Measurements from ENCODE around the gene EPB41L4A. TPM values are rescaled to one million over a fixed set of nuclear protein-coding genes. Genes with fewer than 3 reads are reported as not detected.

Gene EPB41L4A
- total and polyA plus RNA-seq, 12 donors, result 4.2 to 26.3 (median 9.5) TPM

DNA sequence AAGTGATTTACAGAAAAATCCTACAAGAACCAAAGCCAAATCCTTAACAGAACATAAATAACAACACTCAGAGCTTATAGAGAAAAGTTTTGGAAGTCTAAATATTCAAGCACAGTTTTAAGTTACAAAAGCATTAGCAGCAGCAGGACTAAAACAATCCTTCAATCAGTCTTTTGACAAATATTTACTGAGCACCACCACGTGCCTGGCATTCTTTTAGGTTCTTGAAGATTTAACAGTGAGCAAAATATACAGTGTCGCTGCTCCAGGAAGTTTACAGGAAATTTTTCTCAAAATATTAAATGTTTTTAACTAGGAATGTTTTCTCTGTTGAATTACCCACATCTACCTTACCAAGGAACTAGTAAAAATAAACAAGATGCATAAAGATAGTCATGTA is 11.4 kb downstream of the EPB41L4A start:
- 48 to 64% (median 53%) methylated on average over 2 of the region's 2 CpGs for WGBS, 4 donors
- Histone ChIP-seq H3K27me3 (no peaks in the 10 kb centered on the region), H3K9me3 (replicated peaks in 1 of 3) (no peaks in the 10 kb centered on the region), H3K36me3 (replicated peaks in 1 of 2) (no peaks in the 10 kb centered on the region), H3K4me3 (no peak overlapping the region), H3K4me1 (replicated peaks in 1 of 2) (peaks cover 4 to 9% of the 10 kb centered on the region in 2 donors), H3K27ac (no peak overlapping the region)
- no peak for DNase-seq
- TF ChIP-seq, protein P1, sequence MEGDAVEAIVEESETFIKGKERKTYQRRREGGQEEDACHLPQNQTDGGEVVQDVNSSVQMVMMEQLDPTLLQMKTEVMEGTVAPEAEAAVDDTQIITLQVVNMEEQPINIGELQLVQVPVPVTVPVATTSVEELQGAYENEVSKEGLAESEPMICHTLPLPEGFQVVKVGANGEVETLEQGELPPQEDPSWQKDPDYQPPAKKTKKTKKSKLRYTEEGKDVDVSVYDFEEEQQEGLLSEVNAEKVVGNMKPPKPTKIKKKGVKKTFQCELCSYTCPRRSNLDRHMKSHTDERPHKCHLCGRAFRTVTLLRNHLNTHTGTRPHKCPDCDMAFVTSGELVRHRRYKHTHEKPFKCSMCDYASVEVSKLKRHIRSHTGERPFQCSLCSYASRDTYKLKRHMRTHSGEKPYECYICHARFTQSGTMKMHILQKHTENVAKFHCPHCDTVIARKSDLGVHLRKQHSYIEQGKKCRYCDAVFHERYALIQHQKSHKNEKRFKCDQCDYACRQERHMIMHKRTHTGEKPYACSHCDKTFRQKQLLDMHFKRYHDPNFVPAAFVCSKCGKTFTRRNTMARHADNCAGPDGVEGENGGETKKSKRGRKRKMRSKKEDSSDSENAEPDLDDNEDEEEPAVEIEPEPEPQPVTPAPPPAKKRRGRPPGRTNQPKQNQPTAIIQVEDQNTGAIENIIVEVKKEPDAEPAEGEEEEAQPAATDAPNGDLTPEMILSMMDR (IDR thresholded peaks at IDR 0.05), result no peak
- no peak for TF ChIP-seq POLR2A (IDR thresholded peaks at IDR 0.05)
- intact Hi-C loops (cut with DNase I), result no loop called here

DNA sequence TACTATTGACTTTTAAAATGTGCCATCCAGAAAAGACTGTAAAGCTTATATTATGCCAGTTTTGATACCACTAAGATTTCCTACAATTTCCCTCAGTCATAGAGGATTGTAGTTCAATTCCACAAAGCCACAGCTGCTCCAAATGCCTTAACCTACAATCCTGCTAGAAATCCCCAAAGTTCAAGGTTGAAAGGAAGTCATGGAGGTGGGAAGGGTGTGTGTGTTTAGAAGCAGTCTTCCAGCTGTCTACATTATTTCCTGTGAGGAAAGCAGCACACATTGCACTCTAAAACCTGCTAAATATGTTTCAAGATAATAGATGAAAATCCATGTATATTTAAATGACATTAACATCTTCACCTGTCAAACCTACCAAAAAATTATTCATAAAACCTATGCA is 11.8 kb downstream of the EPB41L4A start:
- no peaks in the 10 kb centered on the region for H3K36me3 ChIP-seq (replicated peaks in 1 of 2)
- H3K4me3 ChIP-seq, result no peak overlapping the region
- DNase-seq, result no peak
- intact Hi-C loops (cut with DNase I), result no loop called here
- H3K9me3 ChIP-seq (replicated peaks in 1 of 3), result no peaks in the 10 kb centered on the region
- TF ChIP-seq POLR2A (IDR thresholded peaks at IDR 0.05), result no peak
- TF ChIP-seq, protein P1 (IDR thresholded peaks at IDR 0.05), result no peak
- H3K27ac ChIP-seq, result no peak overlapping the region
- H3K4me1 ChIP-seq (replicated peaks in 1 of 2), result peaks cover 4 to 9% of the 10 kb centered on the region in 2 donors
- H3K27me3 ChIP-seq, result no peaks in the 10 kb centered on the region

DNA sequence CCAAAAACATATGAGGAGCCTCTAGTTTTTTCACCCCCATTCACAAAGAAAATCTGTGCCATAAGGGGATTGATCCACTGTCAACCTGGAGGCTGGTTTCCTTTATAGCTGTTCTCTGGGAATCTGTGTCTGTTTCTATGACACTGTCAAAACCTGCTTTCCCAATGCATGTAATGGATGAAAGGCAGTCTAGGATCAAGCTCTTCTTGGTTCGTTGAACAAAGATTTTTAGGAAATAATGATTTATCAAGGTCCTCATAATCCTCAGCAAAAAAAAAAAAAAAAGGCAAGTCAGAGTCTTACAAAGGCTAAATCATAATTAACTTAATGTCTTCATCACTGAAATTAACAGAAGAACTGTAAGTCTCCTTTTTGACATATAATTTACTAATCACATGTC is 16.0 kb downstream of the EPB41L4A start:
- intact Hi-C loops (cut with DNase I), result no loop called here
- Histone ChIP-seq H3K27ac (no peak overlapping the region), H3K36me3 (replicated peaks in 1 of 2) (no peaks in the 10 kb centered on the region), H3K27me3 (no peaks in the 10 kb centered on the region), H3K9me3 (replicated peaks in 1 of 3) (no peaks in the 10 kb centered on the region), H3K4me1 (replicated peaks in 1 of 2) (peaks cover 4 to 9% of the 10 kb centered on the region in 2 donors), H3K4me3 (no peak overlapping the region)
- no peak for DNase-seq
- WGBS, 4 donors, result 45 to 63% (median 55%) methylated on average over 1 of the region's 1 CpG
- TF ChIP-seq, protein P1 (IDR thresholded peaks at IDR 0.05), result no peak
- no peak for TF ChIP-seq POLR2A (IDR thresholded peaks at IDR 0.05)

DNA sequence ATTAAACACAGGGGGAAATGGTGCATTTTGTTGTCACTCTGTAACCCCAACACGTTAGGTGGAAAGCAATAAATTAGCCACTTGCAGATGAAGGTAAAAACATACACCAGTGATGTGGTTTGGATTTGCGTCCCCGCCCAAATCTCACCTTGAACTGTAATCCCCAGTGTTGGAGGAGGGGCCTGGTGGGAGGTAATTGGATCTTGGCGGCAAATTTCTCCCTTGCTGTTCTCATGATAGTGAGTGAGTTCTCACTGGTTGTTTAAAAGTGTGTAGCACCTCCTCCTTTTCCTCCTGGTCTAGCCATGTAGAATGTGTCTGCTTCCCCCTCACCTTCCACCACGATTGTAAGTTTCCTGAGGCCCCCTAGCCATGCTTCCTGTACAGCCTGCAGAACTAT is 17.2 kb downstream of the EPB41L4A start:
- intact Hi-C loops (cut with DNase I), result no loop called here
- Histone ChIP-seq H3K4me1 (replicated peaks in 1 of 2) (peaks cover 0 to under 1% of the 10 kb centered on the region in 2 donors), H3K27me3 (no peaks in the 10 kb centered on the region), H3K36me3 (replicated peaks in 1 of 2) (no peaks in the 10 kb centered on the region), H3K9me3 (replicated peaks in 1 of 3) (no peaks in the 10 kb centered on the region), H3K27ac (no peak overlapping the region), H3K4me3 (no peak overlapping the region)
- 87 to 92% (median 87%) methylated on average over 5 of the region's 5 CpGs for WGBS, 4 donors
- no peak for DNase-seq
- TF ChIP-seq, protein P1 (IDR thresholded peaks at IDR 0.05), result no peak
- no peak for TF ChIP-seq POLR2A (IDR thresholded peaks at IDR 0.05)

All from adrenal gland (tissue), 12 donors.